IPS-15b (cell line): Measurements from ENCODE around the gene CST2.
"Not testable (repeated sequence)": the region's sequence is repeated elsewhere in the genome, so short reads cannot be mapped to it uniquely, and the experiment has no call there.

Experiments
- H3K27me3 ChIP-seq: one replicate; pipeline ENCODE4 v1.6.1; 2013; ENCODE audit warnings: low read length; ENCODE audit not compliant: control insufficient read depth, insufficient read depth
- H3K36me3 ChIP-seq: one replicate; pipeline ENCODE4 v1.6.1; 2013; ENCODE audit warnings: low read length; ENCODE audit not compliant: control insufficient read depth, insufficient read depth
- H3K4me1 ChIP-seq: one replicate; pipeline ENCODE4 v1.6.1; 2013; ENCODE audit warnings: mild to moderate bottlenecking, low read length; ENCODE audit not compliant: control insufficient read depth, insufficient read depth
- H3K4me3 ChIP-seq: one replicate; pipeline ENCODE4 v1.5.1; 2013; ENCODE audit warnings: low read depth, low read length
- H3K9ac ChIP-seq: one replicate; pipeline ENCODE4 v1.6.1; 2013; ENCODE audit warnings: low read depth, mild to moderate bottlenecking, low read length
- H3K9me3 ChIP-seq: one replicate; pipeline ENCODE4 v1.6.1; 2013; ENCODE audit warnings: mild to moderate bottlenecking, low read length; ENCODE audit not compliant: control insufficient read depth, insufficient read depth

The CST2 gene

DNA sequence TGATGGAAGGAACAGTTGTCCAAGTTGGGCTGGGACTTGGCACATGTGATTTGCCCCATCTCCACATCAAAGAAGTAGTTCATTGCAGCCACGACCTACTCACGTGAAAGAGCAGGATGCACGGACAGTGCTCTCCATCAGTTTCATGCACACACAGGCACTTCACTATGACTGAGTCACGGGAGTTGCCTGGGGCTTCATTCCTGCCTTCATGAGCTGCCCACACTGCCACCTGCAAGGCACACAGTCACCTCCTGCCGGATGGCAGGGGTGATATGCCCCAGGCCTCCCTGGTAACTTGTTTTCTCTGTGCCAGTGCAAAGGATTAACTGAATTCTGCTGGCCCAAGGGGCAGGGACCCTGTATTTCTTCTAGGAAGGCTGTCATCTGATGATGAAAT lies 30.2 kb upstream of the CST2 start:
- H3K9me3 ChIP-seq, result no peaks in the 10 kb centered on the region
- H3K4me3 ChIP-seq, result no peak overlapping the region
- H3K27me3 ChIP-seq, result no peaks in the 10 kb centered on the region
- no peaks in the 10 kb centered on the region for H3K36me3 ChIP-seq
- H3K4me1 ChIP-seq, result peaks cover 4% of the 10 kb centered on the region
- no peak overlapping the region for H3K9ac ChIP-seq

- Histone ChIP-seq H3K9me3 (no peaks in the 10 kb centered on the region), H3K4me3 (no peak overlapping the region), H3K36me3 (no peaks in the 10 kb centered on the region), H3K27me3 (no peaks in the 10 kb centered on the region), H3K9ac (no peak overlapping the region), H3K4me1 (peaks cover 2% of the 10 kb centered on the region)
These were observed 29.7 kb upstream of the CST2 start for GRCh38 chr20:23856226-23856625.

DNA sequence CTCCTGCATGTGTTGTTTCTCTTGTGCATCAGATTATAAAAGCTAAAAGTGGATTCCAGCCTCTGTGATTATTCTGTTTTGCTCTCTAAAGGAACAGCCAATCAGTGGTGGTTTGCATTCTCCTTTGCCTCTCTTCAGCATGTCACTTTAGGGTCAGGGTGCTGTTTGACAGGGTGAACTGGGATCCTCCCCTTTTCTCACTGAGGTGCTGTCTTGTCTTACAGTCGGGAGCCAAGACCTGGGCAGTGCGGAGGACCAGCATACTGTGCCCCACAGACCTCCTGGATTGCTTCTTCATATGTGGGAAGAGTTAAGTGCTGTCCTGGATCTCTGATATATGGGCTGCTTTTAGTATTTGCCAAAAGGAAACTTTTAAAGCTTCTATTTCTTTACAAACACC lies 15.2 kb upstream of the CST2 start:
- Histone ChIP-seq H3K36me3 (no peaks in the 10 kb centered on the region), H3K9me3 (no peaks in the 10 kb centered on the region), H3K27me3 (no peaks in the 10 kb centered on the region), H3K9ac (no peak overlapping the region), H3K4me1 (no peaks in the 10 kb centered on the region), H3K4me3 (no peak overlapping the region)

GRCh38 chr20:23835716-23836115 lies 9.2 kb upstream of the CST2 start:
- Histone ChIP-seq H3K4me3 (no peak overlapping the region), H3K36me3 (no peaks in the 10 kb centered on the region), H3K9me3 (no peaks in the 10 kb centered on the region), H3K9ac (no peak overlapping the region), H3K27me3 (no peaks in the 10 kb centered on the region), H3K4me1 (no peaks in the 10 kb centered on the region)

GRCh38 chr20:23832775-23833513 lies 6.4 kb upstream of the CST2 start:
- no peaks in the 10 kb centered on the region for H3K9me3 ChIP-seq
- no peak overlapping the region for H3K9ac ChIP-seq
- H3K36me3 ChIP-seq, result no peaks in the 10 kb centered on the region
- no peaks in the 10 kb centered on the region for H3K27me3 ChIP-seq
- no peak overlapping the region for H3K4me3 ChIP-seq
- no peaks in the 10 kb centered on the region for H3K4me1 ChIP-seq

DNA sequence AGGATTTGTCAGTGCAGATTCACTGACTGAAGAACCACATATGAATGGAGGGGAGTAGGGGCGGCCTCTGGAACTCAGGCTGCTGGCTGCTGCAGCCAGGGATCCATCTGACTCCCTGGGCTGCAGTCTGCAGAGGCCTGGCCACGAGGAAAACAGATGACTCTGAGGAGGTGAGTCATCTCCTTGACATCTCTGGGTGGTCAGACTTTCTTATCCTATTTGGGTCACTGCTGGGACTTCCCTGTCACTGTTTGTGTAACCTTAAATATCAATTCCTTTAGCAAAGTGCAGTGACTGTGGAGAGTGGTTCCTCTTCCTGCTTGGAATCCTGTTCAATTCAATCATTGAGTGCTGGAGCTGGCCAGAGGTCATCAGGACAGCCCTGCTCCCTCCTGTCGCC lies 5.4 kb upstream of the CST2 start:
- H3K4me1 ChIP-seq, H3K9me3 ChIP-seq, H3K27me3 ChIP-seq, H3K9ac ChIP-seq, H3K36me3 ChIP-seq, H3K4me3 ChIP-seq: not testable (repeated sequence)

GRCh38 chr20:23823621-23824324 lies 2.8 kb downstream of the CST2 start:
- H3K4me3 ChIP-seq, result no peak overlapping the region
- H3K4me1 ChIP-seq, result no peaks in the 10 kb centered on the region
- no peaks in the 10 kb centered on the region for H3K36me3 ChIP-seq
- H3K27me3 ChIP-seq, result no peaks in the 10 kb centered on the region
- H3K9me3 ChIP-seq, result no peaks in the 10 kb centered on the region
- H3K9ac ChIP-seq, result no peak overlapping the region

- no peaks in the 10 kb centered on the region for H3K36me3 ChIP-seq
- H3K27me3 ChIP-seq, result no peaks in the 10 kb centered on the region
- no peak overlapping the region for H3K9ac ChIP-seq
- H3K9me3 ChIP-seq, result no peaks in the 10 kb centered on the region
- H3K4me3 ChIP-seq, result no peak overlapping the region
- H3K4me1 ChIP-seq, result no peaks in the 10 kb centered on the region
These were observed 3.4 kb downstream of the CST2 start for GRCh38 chr20:23823111-23823510.

- Histone ChIP-seq H3K9me3 (no peaks in the 10 kb centered on the region), H3K9ac (no peak overlapping the region), H3K27me3 (no peaks in the 10 kb centered on the region), H3K36me3 (no peaks in the 10 kb centered on the region), H3K4me3 (no peak overlapping the region), H3K4me1 (no peaks in the 10 kb centered on the region)
These were observed 6.0 kb downstream of the CST2 start for GRCh38 chr20:23820493-23820892.

GRCh38 chr20:23811559-23811958 lies 15.0 kb downstream of the CST2 start:
- H3K4me1 ChIP-seq, H3K9me3 ChIP-seq, H3K27me3 ChIP-seq, H3K36me3 ChIP-seq, H3K4me3 ChIP-seq, H3K9ac ChIP-seq: not testable (repeated sequence)

DNA sequence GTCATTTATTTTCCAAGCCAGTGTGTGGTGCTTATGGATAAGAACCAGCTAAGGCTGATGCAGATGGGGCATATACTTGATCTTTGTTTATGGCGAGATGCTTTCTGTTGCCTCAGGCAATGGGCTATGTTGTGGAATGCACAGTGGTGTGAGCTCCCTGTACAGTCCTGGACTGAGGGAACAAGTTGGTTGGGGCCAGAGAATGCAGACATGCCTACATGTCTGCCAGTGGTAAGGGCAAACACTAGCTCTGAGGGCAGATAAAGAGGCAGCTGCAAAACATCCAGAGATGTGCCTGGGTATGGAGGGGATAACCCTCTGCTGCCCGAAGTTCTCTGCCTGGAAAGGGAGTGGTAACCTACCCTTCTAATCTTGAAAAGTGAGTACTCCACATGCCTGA lies 16.2 kb downstream of the CST2 start:
- not testable (repeated sequence) for H3K27me3 ChIP-seq, H3K4me3 ChIP-seq, H3K9me3 ChIP-seq, H3K4me1 ChIP-seq, H3K9ac ChIP-seq, H3K36me3 ChIP-seq

DNA sequence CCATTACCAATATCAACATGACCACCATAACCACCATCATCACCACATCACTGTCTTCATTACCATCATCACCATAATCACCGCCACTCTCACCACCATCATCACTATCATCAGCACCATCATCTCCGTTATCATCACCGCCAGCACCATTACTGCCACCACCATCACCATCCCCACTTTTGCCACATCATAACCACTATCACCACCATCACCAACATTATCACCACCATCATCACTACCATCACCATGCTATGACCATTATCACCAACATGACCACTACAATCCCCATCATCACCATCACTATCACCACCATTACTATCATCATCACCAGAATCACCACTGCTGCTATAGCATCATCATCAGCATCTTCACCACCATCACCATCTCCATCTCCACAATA lies 25.7 kb downstream of the CST2 start:
- H3K4me1 ChIP-seq, result no peaks in the 10 kb centered on the region
- H3K4me3 ChIP-seq, result no peak overlapping the region
- H3K9ac ChIP-seq, result no peak overlapping the region
- no peaks in the 10 kb centered on the region for H3K9me3 ChIP-seq
- H3K36me3 ChIP-seq, result no peaks in the 10 kb centered on the region
- no peaks in the 10 kb centered on the region for H3K27me3 ChIP-seq
